ENCODE measurements around the gene TAS2R50.

- TF ChIP-seq CTCF (IDR thresholded peaks at IDR 0.05) = no peak
- no peak for TF ChIP-seq POLR2AphosphoS5 (IDR thresholded peaks at IDR 0.05)
- no peak for TF ChIP-seq POLR2A (IDR thresholded peaks at IDR 0.05)
Measured at GRCh38 chr12:10982244-10982643, 4.5 kb downstream of the TAS2R50 start.
